GM19023 (cell line): ENCODE results near the gene MTHFD2L.

Experiments used
- ATAC-seq: cut with Tn5 transposase; IDR thresholded peaks from one replicate; pipeline ENCODE4 v1.9.1; 2021; ENCODE audit warnings: mild to moderate bottlenecking, moderate library complexity; ENCODE audit not compliant: unreplicated experiment

The MTHFD2L gene

GRCh38 chr4:74297539-74297938 is 139.6 kb downstream of the MTHFD2L start:
- ATAC-seq = no peak

- ATAC-seq = no peak
Observed at GRCh38 chr4:74304095-74304625, 146.2 kb downstream of the MTHFD2L start.

- no peak for ATAC-seq
Observed at GRCh38 chr4:74305000-74305399, 147.1 kb downstream of the MTHFD2L start.

- ATAC-seq = no peak
Observed at GRCh38 chr4:74307170-74307569, 149.3 kb downstream of the MTHFD2L start.

- ATAC-seq = no peak
Observed at GRCh38 chr4:74308215-74308614, 150.3 kb downstream of the MTHFD2L start, which contains the start of gene EPGN. Gene EPGN (plus strand): TSS chr4:74308470. CDS start chr4:74308534, 64 bp downstream.

- no peak for ATAC-seq
Observed at GRCh38 chr4:74309223-74309622, 151.3 kb downstream of the MTHFD2L start.

GRCh38 chr4:74311696-74312313 is 153.9 kb downstream of the MTHFD2L start:
- ATAC-seq = peak; percentile 50

GRCh38 chr4:74314329-74314728 is 156.4 kb downstream of the MTHFD2L start:
- no peak for ATAC-seq

- ATAC-seq = no peak
Observed at GRCh38 chr4:74314944-74315343, 157.0 kb downstream of the MTHFD2L start.

DNA sequence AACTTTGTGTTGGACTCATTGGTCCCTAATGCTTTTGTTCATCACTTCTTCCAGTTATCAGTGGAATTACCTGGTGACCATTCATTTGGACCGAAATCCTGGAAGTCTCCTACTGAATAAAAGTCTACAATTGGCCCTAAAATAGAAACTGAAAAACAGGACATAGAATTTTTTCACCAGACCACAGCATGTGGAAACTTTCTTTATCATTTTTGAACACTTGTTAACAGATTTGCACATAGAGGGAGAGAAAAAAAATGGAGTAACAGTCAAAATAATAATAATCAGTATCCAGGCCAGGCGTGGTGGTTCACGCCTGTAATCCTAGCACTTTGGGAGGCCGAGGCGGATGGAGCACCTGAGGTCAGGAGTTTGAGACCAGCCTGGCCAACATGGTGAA is 157.5 kb downstream of the MTHFD2L start:
- ATAC-seq = no peak

- ATAC-seq = no peak
Observed at GRCh38 chr4:74316397-74316796, 158.5 kb downstream of the MTHFD2L start.

DNA sequence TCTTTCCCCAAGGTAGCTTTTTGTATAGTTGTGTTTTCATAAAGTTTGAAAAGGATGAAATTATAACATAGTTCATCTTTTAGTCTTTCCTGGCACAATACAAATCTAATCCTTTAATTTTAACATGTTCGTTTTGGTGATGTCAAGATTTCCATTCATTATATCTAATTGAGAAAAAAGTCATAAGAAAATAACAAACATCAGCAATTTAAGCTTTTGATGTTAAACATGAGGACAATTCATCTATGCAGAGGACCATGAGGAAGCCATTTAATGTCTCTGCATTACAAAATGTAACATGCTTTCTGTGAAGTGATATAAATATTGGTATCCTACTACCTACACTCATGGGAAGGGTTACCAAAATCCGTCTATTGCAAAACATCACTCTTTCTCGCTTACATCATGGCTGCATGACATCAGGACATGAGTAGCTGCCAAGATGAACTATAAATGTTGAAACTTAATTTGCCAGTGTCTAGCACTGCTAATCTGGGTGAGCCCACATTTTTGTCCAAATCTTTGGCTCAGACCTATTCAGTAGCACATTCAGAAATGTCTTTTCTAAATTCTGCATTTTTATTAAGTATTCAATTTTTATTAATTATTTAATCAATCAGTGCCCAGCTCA is 159.8 kb downstream of the MTHFD2L start:
- ATAC-seq = no peak

DNA sequence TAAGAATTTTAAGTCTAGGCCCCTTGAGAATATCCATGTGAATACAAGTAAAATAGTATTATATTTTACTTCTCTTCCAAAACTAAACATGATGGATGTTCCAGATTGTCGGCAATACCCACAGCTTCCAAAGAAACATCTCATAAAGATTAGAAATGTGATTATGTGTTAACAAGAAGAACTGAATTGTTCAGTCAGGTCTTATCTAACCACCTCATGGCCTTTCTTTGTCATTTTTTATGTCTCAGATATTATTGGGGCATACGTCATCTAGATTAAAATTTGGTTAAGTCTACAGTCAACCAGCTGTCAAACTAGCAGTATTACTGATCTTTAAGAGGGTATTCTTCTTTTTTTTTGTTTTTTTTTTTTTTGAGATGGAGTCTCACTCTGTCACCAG is 160.4 kb downstream of the MTHFD2L start:
- no peak for ATAC-seq

DNA sequence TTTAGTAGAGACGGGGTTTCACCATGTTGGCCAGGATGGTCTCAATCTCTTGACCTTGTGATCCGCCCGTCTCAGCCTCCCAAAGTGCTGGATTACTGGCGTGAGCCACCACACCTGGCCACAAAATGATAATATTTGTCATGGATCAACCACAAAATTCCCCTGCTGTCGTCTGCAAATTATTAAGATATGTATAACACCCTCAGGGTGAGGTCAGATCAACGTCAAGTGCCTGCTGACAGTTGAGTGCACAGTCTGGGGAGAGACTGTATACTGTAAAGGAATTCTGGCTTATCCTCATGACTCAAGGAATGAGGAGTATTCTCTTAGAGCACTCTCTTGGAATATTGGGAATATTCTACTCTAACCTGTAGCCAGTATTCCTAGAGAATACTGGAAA is 161.6 kb downstream of the MTHFD2L start:
- no peak for ATAC-seq

DNA sequence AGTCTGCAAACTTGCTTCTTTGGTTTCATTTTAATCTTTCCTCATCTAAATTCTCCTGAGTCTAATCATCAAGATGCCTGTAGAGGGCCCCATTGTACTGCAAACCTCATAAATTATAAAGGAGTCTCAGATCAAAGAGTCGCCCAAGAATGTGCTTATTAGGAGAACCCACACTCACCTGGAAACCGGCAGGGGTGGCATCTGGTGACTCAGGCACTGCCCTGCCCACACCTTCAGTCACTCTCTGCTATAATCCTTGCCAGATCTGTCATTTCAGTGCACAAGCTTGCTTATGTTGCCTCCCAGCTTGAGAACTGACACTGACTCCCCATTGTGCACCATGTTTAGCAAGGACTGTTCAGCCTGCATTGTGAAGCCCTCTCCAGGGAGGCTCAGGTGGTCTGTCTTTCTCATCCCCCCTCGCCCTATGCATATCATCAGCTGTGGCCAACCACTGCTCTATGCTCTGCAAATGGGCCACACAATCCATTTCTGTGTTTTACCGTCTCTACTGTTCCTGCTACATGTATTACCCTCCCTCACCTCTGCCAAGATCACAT is 162.7 kb downstream of the MTHFD2L start:
- ATAC-seq = peak; percentile 88

DNA sequence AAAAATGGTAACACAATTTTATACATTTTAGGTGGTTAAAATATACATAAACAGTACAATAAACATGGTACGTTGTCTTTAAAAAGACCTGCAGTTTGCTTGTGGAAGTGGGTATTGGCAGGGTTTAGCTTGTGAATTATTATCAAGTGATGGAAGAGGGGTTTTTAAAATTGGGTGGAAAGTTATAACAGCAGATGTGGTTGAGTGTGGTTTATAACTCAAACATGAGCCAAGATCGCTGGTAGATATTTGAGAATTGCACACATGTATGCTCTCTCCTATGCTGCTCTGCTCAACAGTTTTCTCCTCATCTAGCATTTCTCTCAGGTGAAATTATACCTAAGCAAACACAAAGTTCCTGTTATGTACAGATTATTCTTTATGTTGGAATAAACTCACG is 164.4 kb downstream of the MTHFD2L start:
- no peak for ATAC-seq

DNA sequence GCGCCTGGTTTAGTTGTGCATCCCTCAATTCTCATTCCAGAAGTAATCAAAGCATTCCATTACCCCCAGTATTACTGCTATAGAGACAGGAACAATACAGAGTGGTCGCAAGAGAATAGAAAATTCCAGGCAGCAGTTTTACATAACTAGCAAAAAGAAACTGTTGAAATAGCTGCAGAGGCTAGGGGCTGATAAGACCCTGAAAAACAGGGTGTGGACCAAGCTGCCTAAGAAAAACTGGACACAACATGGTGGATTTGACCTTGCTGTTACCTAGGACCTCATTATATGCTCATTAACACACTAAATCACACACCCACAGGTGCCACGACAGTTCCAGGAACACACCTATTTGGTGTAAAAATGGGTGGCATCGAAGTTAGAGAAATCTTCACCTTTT is 165.7 kb downstream of the MTHFD2L start:
- ATAC-seq = no peak

DNA sequence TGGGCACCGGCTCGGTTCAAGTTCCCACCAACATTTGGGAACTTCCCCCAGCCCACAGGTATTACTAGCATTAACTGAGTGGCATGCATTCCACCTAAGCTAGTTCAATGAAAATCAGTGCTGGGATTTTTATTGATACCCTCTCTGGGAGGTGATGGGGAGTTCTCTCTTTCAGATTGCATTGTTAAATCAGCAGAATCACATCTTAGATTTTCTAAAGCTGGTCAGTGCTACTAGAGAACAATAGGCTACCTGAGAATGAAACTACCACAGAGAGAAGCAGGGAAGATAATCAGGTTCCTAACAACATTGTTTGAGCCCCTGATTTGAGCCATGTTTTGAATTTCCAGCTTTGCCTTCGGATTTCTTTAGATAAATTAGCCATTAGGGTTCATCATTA is 166.3 kb downstream of the MTHFD2L start:
- no peak for ATAC-seq

DNA sequence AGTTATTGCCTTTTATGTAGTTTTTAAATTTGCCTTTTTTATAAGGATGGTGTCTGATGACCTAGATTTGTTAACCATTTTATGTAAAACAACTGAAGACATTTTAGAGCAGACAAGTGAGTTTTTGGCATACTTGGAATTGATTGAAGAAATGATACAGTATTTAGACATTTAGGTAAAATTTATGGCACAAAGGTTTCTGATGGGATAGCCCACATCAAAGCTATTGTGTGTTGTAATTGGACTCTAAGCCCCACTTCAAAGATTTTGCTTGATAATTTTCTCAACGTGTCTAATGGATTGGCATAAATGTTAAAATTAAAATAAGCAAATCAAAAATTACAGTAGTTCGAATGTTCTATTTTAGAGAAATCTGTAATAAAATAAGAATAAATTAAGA is 168.0 kb downstream of the MTHFD2L start:
- ATAC-seq = no peak

DNA sequence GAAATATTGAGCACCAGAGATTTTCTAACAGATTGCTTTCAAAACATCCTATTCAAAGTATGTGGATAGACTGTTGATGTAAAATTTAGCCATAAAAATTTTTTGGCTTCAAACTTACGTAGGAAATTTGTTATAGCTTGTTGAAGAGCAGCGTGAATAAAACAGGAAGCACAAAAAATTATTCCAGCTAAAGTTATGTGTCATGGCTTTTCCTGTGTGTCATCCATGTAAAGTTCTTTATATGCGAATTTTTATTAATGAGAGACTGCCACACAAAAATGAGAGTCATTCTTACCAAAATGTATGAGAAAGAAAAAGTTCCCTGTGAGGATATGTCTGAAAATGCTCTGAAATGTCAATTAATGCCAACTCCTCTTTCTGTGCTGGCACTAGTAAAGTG is 169.8 kb downstream of the MTHFD2L start:
- ATAC-seq = no peak

DNA sequence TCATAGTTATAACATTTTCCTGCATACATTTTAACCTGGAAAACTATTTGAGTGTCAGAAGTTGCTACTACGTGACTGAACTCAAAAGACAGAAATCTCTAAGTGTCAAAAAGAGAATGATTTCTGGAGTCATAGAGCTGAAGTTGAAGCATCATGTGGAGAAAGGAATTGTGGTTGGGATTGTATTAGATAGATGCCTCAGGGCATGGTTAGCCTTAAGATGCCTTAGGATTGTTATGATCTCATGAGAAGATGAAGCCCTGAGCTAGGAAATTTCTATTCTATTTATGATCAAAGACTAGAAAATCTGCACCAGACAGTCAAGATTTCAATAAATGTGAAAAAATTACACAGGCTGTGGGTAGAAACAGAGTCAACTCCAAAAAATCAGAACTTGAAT is 170.6 kb downstream of the MTHFD2L start:
- ATAC-seq = no peak

GRCh38 chr4:74329307-74329706 is 171.4 kb downstream of the MTHFD2L start:
- no peak for ATAC-seq
